Spleen (tissue), 11 donors: Measurements from ENCODE around the gene PBRM1. TPM values are rescaled to one million over a fixed set of nuclear protein-coding genes. Genes with fewer than 3 reads are reported as not detected.

ENCODE experiments used
- DNase-seq: peaks from one replicate; pipeline ENCODE4 v3.0.0-alpha.2; 2020
- H3K27ac ChIP-seq, 8 donors: fragments of 200-600 bp; sonication (generic) in 7 of 8; 1 replicate in 4 of 8; 2 replicates in 4 of 8; pipeline versions ENCODE4 v1.5.0 to v1.8.0; 2016 to 2021; ENCODE audit warnings: inconsistent platforms in 4 of 8, mild to moderate bottlenecking in 4 of 8, moderate library complexity in 1 of 8
- H3K27me3 ChIP-seq, 7 donors: fragments of 200-600 bp; sonication (generic) in 6 of 7; replicated peaks in 1 of 7; 1 replicate in 4 of 7; 2 replicates in 3 of 7; pipeline versions ENCODE4 v1.5.0 to v1.8.0; 2016 to 2021; ENCODE audit warnings: inconsistent platforms in 3 of 7, mild to moderate bottlenecking in 1 of 7
- H3K36me3 ChIP-seq, 6 donors: fragments of 200-600 bp; sonication (generic) in 5 of 6; 1 replicate in 4 of 6; 2 replicates in 2 of 6; pipeline versions ENCODE4 v1.5.0 to v1.8.0; 2016 to 2021; ENCODE audit warnings: inconsistent platforms in 2 of 6
- H3K4me1 ChIP-seq, 6 donors: fragments of 200-600 bp; sonication (generic) in 5 of 6; 1 replicate in 3 of 6; 2 replicates in 3 of 6; pipeline versions ENCODE4 v1.5.0 to v1.8.0; 2016 to 2021; ENCODE audit warnings: inconsistent platforms in 3 of 6
- H3K4me3 ChIP-seq, 8 donors: fragments of 200-600 bp; sonication (generic) in 7 of 8; 1 replicate in 4 of 8; 2 replicates in 4 of 8; pipeline versions ENCODE4 v1.5.0 to v1.8.0; 2016 to 2021; ENCODE audit warnings: inconsistent platforms in 4 of 8, mild to moderate bottlenecking in 4 of 8, moderate library complexity in 2 of 8
- H3K9me3 ChIP-seq, 8 donors: fragments of 200-600 bp; sonication (generic) in 7 of 8; 1 replicate in 4 of 8; 2 replicates in 4 of 8; pipeline versions ENCODE4 v1.5.0 to v1.8.0; 2016 to 2021; ENCODE audit warnings: inconsistent platforms in 4 of 8
- CTCF ChIP-seq, 11 experiments: fragments of 200-600 bp in 7 of 11; fragments of 450-650 bp in 4 of 11; sonication (generic) in 4 of 11; IDR thresholded peaks in 8 of 11; conservative IDR thresholded peaks in 3 of 11; 1 replicate in 7 of 11; 2 replicates in 4 of 11; pipeline versions ENCODE4 v1.4.0 to v1.8.0; 2016 to 2021; ENCODE audit warnings: antibody characterized with exemption in 11 of 11, inconsistent platforms in 4 of 11, mild to moderate bottlenecking in 1 of 11
- POLR2A ChIP-seq, 3 donors: fragments of 450-650 bp; IDR thresholded peaks; one replicate each; pipeline ENCODE4 v1.5.1; 2017; ENCODE audit warnings: antibody characterized with exemption in 3 of 3, mild to moderate bottlenecking in 1 of 3
- POLR2AphosphoS5 ChIP-seq, 3 donors: sonication (generic); formaldehyde crosslinking; IDR thresholded peaks; one replicate each; pipeline ENCODE4 v1.5.1; 2017; ENCODE audit warnings: antibody characterized with exemption in 3 of 3
- WGBS, 5 donors: extraction: QIAGEN DNeasy Blood & Tissue Kit in 3 of 5; methylation state at CpG; one replicate each; pipeline versions ENCODE4 v1.1.5 to v1.1.7; 2013 to 2018; 5-methylcytosine and 5-hydroxymethylcytosine counted together
- intact Hi-C: fragments of 100-400 bp; cut with DNase I; formaldehyde crosslinking; loops from one replicate; pipeline ENCODE4 v1.15.0; 2023; ENCODE audit warnings: low total_unique reads
- polyA plus RNA-seq, 3 donors: library from polyadenylated mRNA; stranded (reverse); fragments of 200-250 nt; gene quantifications; one replicate each; pipeline ENCODE4 v1.2.1, GENCODE V29; 2013
- total RNA-seq, 7 donors: library from RNA; depleted of rRNA in 3 of 7; stranded (reverse); fragments of >200 nt in 3 of 7; fragmentation: NEBNext Ultra II Directional in 4 of 7; extraction: Animal tissue kit (Norgen Biotek cat#: 25700) in 4 of 7; gene quantifications; one replicate each; pipeline versions ENCODE4 v1.1.0 to v1.2.1, GENCODE V29; 2016 to 2021
- donor health status: healthy with polysubstance abuse.
- donor health status: DM: no; HTN: no; CAD: no; lungs with moderate emphysema.
- donor health status: DM: no; HTN: no; CAD: no.
- donor health status: Bipolar disorder and iron deficiency.
- donor health status: healthy.
- donor health status: DM: no; HTN: no; CAD: no.
- donor health status: DM: yes; HTN: yes; CAD: no.

The PBRM1 gene
- total and polyA plus RNA-seq, 10 donors = 5.7 to 125 (median 69.5) TPM

GRCh38 chr3:52534281-52535183, 151.2 kb downstream of the PBRM1 start:
- H3K27ac ChIP-seq = peak overlapping the region in 6 of 8 donors; percentile 33 to 83 (median 64)
- 75 to 79% (median 77%) methylated on average over 50 to 57 of the region's 57 CpGs for WGBS, 5 donors
- intact Hi-C loops = no loop called here
- TF ChIP-seq POLR2A (IDR thresholded peaks at IDR 0.05) (no peak), POLR2AphosphoS5 (IDR thresholded peaks at IDR 0.05) (no peak), CTCF (IDR thresholded peaks at IDR 0.05 in 8 of 11, conservative IDR thresholded peaks at IDR 0.05 in 3 of 11) (no peak)
- peaks cover 30 to 91% (median 64%) of the 10 kb centered on the region in 6 donors for H3K4me1 ChIP-seq
- peak; percentile 77 for DNase-seq
- peaks cover 0 to 27% (median 5%) of the 10 kb centered on the region in 7 donors for H3K27me3 ChIP-seq
- H3K9me3 ChIP-seq = no peaks in the 10 kb centered on the region
- H3K4me3 ChIP-seq = peak overlapping the region; percentile 23 to 90 (median 42)
- H3K36me3 ChIP-seq = peaks cover 0 to 3% (median 0%) of the 10 kb centered on the region in 6 donors

GRCh38 chr3:52533623-52534280, 152.0 kb downstream of the PBRM1 start, which contains the start of gene NT5DC2:
NT5DC2 (minus strand) TSS chr3:52533857; CDS start chr3:52533737, 120 bp downstream.
- peak; percentile 86 for DNase-seq
- H3K4me1 ChIP-seq = peaks cover 27 to 88% (median 57%) of the 10 kb centered on the region in 6 donors

GRCh38 chr3:52532838-52533622, 152.7 kb downstream of the PBRM1 start:
- 2 to 8% (median 4%) methylated on average over 15 to 78 of the region's 78 CpGs; no CpG with 5 or more reads in 1 of the 5 donors for WGBS, 5 donors
- peak; percentile 84 for DNase-seq
- TF ChIP-seq POLR2AphosphoS5 (IDR thresholded peaks at IDR 0.05) = no peak
- TF ChIP-seq POLR2A (IDR thresholded peaks at IDR 0.05) = no peak
- no peak for TF ChIP-seq CTCF (IDR thresholded peaks at IDR 0.05 in 8 of 11, conservative IDR thresholded peaks at IDR 0.05 in 3 of 11)
- H3K9me3 ChIP-seq = no peaks in the 10 kb centered on the region
- peaks cover 22 to 81% (median 50%) of the 10 kb centered on the region in 6 donors for H3K4me1 ChIP-seq
- intact Hi-C loops = no loop called here
- peaks cover 0 to 10% (median 0%) of the 10 kb centered on the region in 6 donors for H3K36me3 ChIP-seq
- H3K27ac ChIP-seq = peak overlapping the region in 4 of 8 donors; percentile 30 to 83 (median 46)
- peaks cover 0 to 27% (median 5%) of the 10 kb centered on the region in 7 donors for H3K27me3 ChIP-seq
- peak overlapping the region; percentile 23 to 90 (median 54) for H3K4me3 ChIP-seq

More at GRCh38 chr3:52533623-52534280, 152.0 kb downstream of the PBRM1 start, which contains the start of gene NT5DC2:
- peak within 1 kb of the TSS in 6 of 8 donors; percentile 33 to 83 (median 64) for H3K27ac ChIP-seq
- 3 to 17% (median 5%) methylated on average over 8 to 91 of the region's 91 CpGs; no CpG with 5 or more reads in 1 of the 5 donors for WGBS, 5 donors
- H3K27me3 ChIP-seq = peaks cover 0 to 27% (median 5%) of the 10 kb centered on the region in 7 donors
- H3K4me3 ChIP-seq = peak within 1 kb of the TSS; percentile 35 to 90 (median 54)
- H3K36me3 ChIP-seq = peaks cover 0 to 3% (median 0%) of the 10 kb centered on the region in 6 donors
- TF ChIP-seq POLR2A (IDR thresholded peaks at IDR 0.05) (no peak), POLR2AphosphoS5 (IDR thresholded peaks at IDR 0.05) (peak; percentile 20 to 29 (median 25))
- no peaks in the 10 kb centered on the region for H3K9me3 ChIP-seq
- intact Hi-C loops = no loop called here

DNA sequence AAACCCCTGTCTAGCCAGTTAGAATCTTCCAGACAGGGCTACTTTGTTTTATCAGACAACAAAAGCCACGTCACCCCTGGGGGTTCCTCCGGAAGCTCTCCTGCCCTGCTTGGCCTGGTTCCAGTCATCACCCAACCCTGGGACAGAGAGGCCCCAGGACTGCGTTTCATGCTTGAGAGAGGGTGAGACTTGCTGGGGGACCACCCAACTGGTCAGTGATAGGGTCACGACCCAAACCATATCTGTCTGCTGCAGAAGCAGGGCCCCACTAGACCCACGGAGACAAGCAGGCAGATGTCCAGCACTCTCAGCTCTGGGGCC, 153.2 kb downstream of the PBRM1 start:
- 18 to 36% (median 27%) methylated on average over 4 to 5 of the region's 5 CpGs for WGBS, 5 donors
- H3K9me3 ChIP-seq = no peaks in the 10 kb centered on the region
- peak overlapping the region in 4 of 8 donors; percentile 30 to 83 (median 46) for H3K27ac ChIP-seq
- TF ChIP-seq POLR2AphosphoS5 (IDR thresholded peaks at IDR 0.05) (no peak), POLR2A (IDR thresholded peaks at IDR 0.05) (no peak), CTCF (IDR thresholded peaks at IDR 0.05 in 8 of 11, conservative IDR thresholded peaks at IDR 0.05 in 3 of 11) (no peak)
- peaks cover 17 to 76% (median 44%) of the 10 kb centered on the region in 6 donors for H3K4me1 ChIP-seq
- H3K4me3 ChIP-seq = peak overlapping the region in 6 of 8 donors; percentile 23 to 90 (median 55)
- intact Hi-C loops = no loop called here
- DNase-seq = peak; percentile 66
- peaks cover 0 to 16% (median 0%) of the 10 kb centered on the region in 6 donors for H3K36me3 ChIP-seq
- peaks cover 0 to 27% (median 5%) of the 10 kb centered on the region in 7 donors for H3K27me3 ChIP-seq
